ENCODE results near the gene CNFN. TPM values are rescaled to one million over a fixed set of nuclear protein-coding genes. Genes with fewer than 3 reads are reported as not detected.
A peak's percentile ranks its signal among the peaks of the same experiment; 100 is the strongest.

CNFN gene
- total RNA-seq, 1 donor from 2014 or later: 3.6 TPM

- H3K4me1 Mint-ChIP-seq: peaks cover 13% of the 10 kb centered on the region
- TF ChIP-seq CTCF (conservative IDR thresholded peaks at IDR 0.05): no peak
- H3K27ac Mint-ChIP-seq (ENCODE audit: unreplicated experiment): no peak overlapping the region
These were observed 21.7 kb downstream of the CNFN start for GRCh38 chr19:42368360-42368759.

GRCh38 chr19:42367929-42368328 is 22.2 kb downstream of the CNFN start:
- Mint-ChIP-seq H3K4me3 (no peak overlapping the region), H3K27me3 (ENCODE audit: low read depth) (no peaks in the 10 kb centered on the region), H3K4me1 (peaks cover 13% of the 10 kb centered on the region), H3K27ac (ENCODE audit: unreplicated experiment) (peak overlapping the region; percentile 37), H3K9me3 (no peaks in the 10 kb centered on the region), H3K36me3 (ENCODE audit: low read depth) (peaks cover 24% of the 10 kb centered on the region)
- TF ChIP-seq CTCF (conservative IDR thresholded peaks at IDR 0.05): no peak
- no peak for DNase-seq (ENCODE audit: low read depth, low spot score)

More at GRCh38 chr19:42368360-42368759, 21.7 kb downstream of the CNFN start:
- no peak for DNase-seq (ENCODE audit: low read depth, low spot score)
- Mint-ChIP-seq H3K9me3 (no peaks in the 10 kb centered on the region), H3K27me3 (ENCODE audit: low read depth) (no peaks in the 10 kb centered on the region), H3K36me3 (ENCODE audit: low read depth) (peaks cover 21% of the 10 kb centered on the region), H3K4me3 (no peak overlapping the region)

GRCh38 chr19:42366673-42367072 is 23.4 kb downstream of the CNFN start:
- H3K4me1 Mint-ChIP-seq: peaks cover 13% of the 10 kb centered on the region
- no peak for DNase-seq (ENCODE audit: low read depth, low spot score)
- H3K9me3 Mint-ChIP-seq: no peaks in the 10 kb centered on the region
- H3K4me3 Mint-ChIP-seq: no peak overlapping the region
- H3K27me3 Mint-ChIP-seq (ENCODE audit: low read depth): no peaks in the 10 kb centered on the region
- no peak for TF ChIP-seq CTCF (conservative IDR thresholded peaks at IDR 0.05)
- peak overlapping the region; percentile 94 for H3K27ac Mint-ChIP-seq (ENCODE audit: unreplicated experiment)
- peaks cover 24% of the 10 kb centered on the region for H3K36me3 Mint-ChIP-seq (ENCODE audit: low read depth)

GRCh38 chr19:42363614-42364346 is 26.3 kb downstream of the CNFN start:
- H3K27me3 Mint-ChIP-seq (ENCODE audit: low read depth): no peaks in the 10 kb centered on the region
- no peak overlapping the region for H3K27ac Mint-ChIP-seq (ENCODE audit: unreplicated experiment)
- no peak for TF ChIP-seq CTCF (conservative IDR thresholded peaks at IDR 0.05)
- no peak overlapping the region for H3K4me3 Mint-ChIP-seq
- DNase-seq (ENCODE audit: low read depth, low spot score): no peak
- H3K4me1 Mint-ChIP-seq: peaks cover 7% of the 10 kb centered on the region
- no peaks in the 10 kb centered on the region for H3K9me3 Mint-ChIP-seq
- peaks cover 24% of the 10 kb centered on the region for H3K36me3 Mint-ChIP-seq (ENCODE audit: low read depth)

- Mint-ChIP-seq H3K4me1 (peaks cover 6% of the 10 kb centered on the region), H3K36me3 (ENCODE audit: low read depth) (peaks cover 24% of the 10 kb centered on the region)
- no peak for DNase-seq (ENCODE audit: low read depth, low spot score)
These were observed 27.1 kb downstream of the CNFN start for GRCh38 chr19:42362891-42363440.

More at GRCh38 chr19:42362891-42363440, 27.1 kb downstream of the CNFN start:
- H3K27ac Mint-ChIP-seq (ENCODE audit: unreplicated experiment): no peak overlapping the region
- H3K4me3 Mint-ChIP-seq: no peak overlapping the region
- TF ChIP-seq CTCF (conservative IDR thresholded peaks at IDR 0.05): no peak
- no peaks in the 10 kb centered on the region for H3K27me3 Mint-ChIP-seq (ENCODE audit: low read depth)
- H3K9me3 Mint-ChIP-seq: no peaks in the 10 kb centered on the region
